GM21390 (cell line): Measurements from ENCODE around the gene FLNA.
"Not testable (repeated sequence)": the region's sequence is repeated elsewhere in the genome, so short reads cannot be mapped to it uniquely, and the experiment has no call there.

Source experiments
- ATAC-seq: cut with Tn5 transposase; IDR thresholded peaks from one replicate; pipeline ENCODE4 v1.9.1; 2021; ENCODE audit not compliant: unreplicated experiment

FLNA gene

GRCh38 chrX:154374313-154375155, at the start of gene FLNA:
FLNA (minus strand) TSS chrX:154374634; CDS start chrX:154371245, 3,389 bp downstream.
- no peak for ATAC-seq

- no peak for ATAC-seq
These were observed 45.9 kb upstream of the FLNA start for GRCh38 chrX:154420402-154420756.

- no peak for ATAC-seq
These were observed 45.4 kb upstream of the FLNA start for GRCh38 chrX:154419688-154420401.

- no peak for ATAC-seq
These were observed 44.8 kb upstream of the FLNA start for GRCh38 chrX:154419189-154419588.

- ATAC-seq = no peak
These were observed 42.7 kb upstream of the FLNA start for GRCh38 chrX:154417157-154417556.

GRCh38 chrX:154413142-154413541, 38.7 kb upstream of the FLNA start:
- no peak for ATAC-seq

- no peak for ATAC-seq
These were observed 38.0 kb upstream of the FLNA start for GRCh38 chrX:154412468-154412867.

GRCh38 chrX:154411981-154412340, 37.5 kb upstream of the FLNA start:
- ATAC-seq = peak; percentile 62

- peak; percentile 46 for ATAC-seq
These were observed 34.9 kb upstream of the FLNA start, which contains the start of gene DNASE1L1 for GRCh38 chrX:154409222-154409871. DNASE1L1 (minus strand) TSS chrX:154409254; CDS start chrX:154405568, 3,686 bp downstream.

GRCh38 chrX:154408659-154409221, 34.3 kb upstream of the FLNA start:
- ATAC-seq = no peak

- ATAC-seq = no peak
These were observed 30.3 kb upstream of the FLNA start for GRCh38 chrX:154404625-154405192.

- ATAC-seq = no peak
These were observed 29.4 kb upstream of the FLNA start for GRCh38 chrX:154403858-154404257.

- ATAC-seq = no peak
These were observed 28.8 kb upstream of the FLNA start for GRCh38 chrX:154403192-154403591.

- ATAC-seq = no peak
These were observed 28.2 kb upstream of the FLNA start for GRCh38 chrX:154402622-154403127.

- no peak for ATAC-seq
These were observed 27.6 kb upstream of the FLNA start for GRCh38 chrX:154401918-154402621.

GRCh38 chrX:154401045-154401799, 26.8 kb upstream of the FLNA start:
- ATAC-seq = no peak

GRCh38 chrX:154400369-154400817, 26.0 kb upstream of the FLNA start:
- not testable (repeated sequence) for ATAC-seq

GRCh38 chrX:154399527-154400368, 25.3 kb upstream of the FLNA start:
- no peak for ATAC-seq
